K562 (cell line): ENCODE results near the gene INPP1. TPM values are rescaled to one million over a fixed set of nuclear protein-coding genes. Genes with fewer than 3 reads are reported as not detected.
A peak's percentile ranks its signal among the peaks of the same experiment; 100 is the strongest.

Experiments
- CBFA2T2 ChIP-seq: fragments of 450-650 bp; conservative IDR thresholded peaks from 2 replicates; pipeline ENCODE4 v1.6.1; 2017; ENCODE audit warnings: mild to moderate bottlenecking
- DMBX1 ChIP-seq: fragments of 250-450 bp; sonication (Bioruptor Pico); IDR thresholded peaks from 2 replicates; pipeline ENCODE4 v1.8.0; 2022; ENCODE audit warnings: inconsistent platforms, mild to moderate bottlenecking, moderate library complexity, borderline replicate concordance
- EP300 ChIP-seq: IDR thresholded peaks from 2 replicates; pipeline ENCODE4 v1.6.1; 2012; ENCODE audit warnings: low read length, improper control_type of control experiment
- EP400 ChIP-seq: fragments of 450-650 bp; IDR thresholded peaks from 2 replicates; pipeline ENCODE4 v1.6.1; 2017; ENCODE audit warnings: antibody characterized with exemption, mild to moderate bottlenecking, moderate library complexity
- FOXA3 ChIP-seq, 2 experiments: fragments of 450-650 bp in 1 of 2; sonication (generic) in 1 of 2; formaldehyde crosslinking; IDR thresholded peaks in 1 of 2; conservative IDR thresholded peaks in 1 of 2; 2 replicates each; pipeline versions ENCODE4 v1.4.0 to v1.8.0; 2020 to 2022; ENCODE audit warnings: mild to moderate bottlenecking in 2 of 2, missing genetic modification reagents in 1 of 2
- HDAC6 ChIP-seq: IDR thresholded peaks from 2 replicates; pipeline ENCODE4 v1.6.1; 2012; ENCODE audit warnings: low read depth, mild to moderate bottlenecking, control low read depth, inconsistent platforms, low read length, moderate library complexity
- MECOM ChIP-seq: fragments of 250-450 bp; sonication (Bioruptor Pico); IDR thresholded peaks from 2 replicates; pipeline ENCODE4 v1.8.0; 2022; ENCODE audit warnings: inconsistent platforms
- MEF2D ChIP-seq: conservative IDR thresholded peaks from 2 replicates; pipeline ENCODE4 v1.6.1; 2016; ENCODE audit warnings: low read depth, missing genetic modification characterization, missing compliant biosample characterization
- MYC ChIP-seq, 2 experiments: fragments of 250-450 bp in 1 of 2; sonication (Bioruptor Pico) in 1 of 2; IDR thresholded peaks; 2 replicates each; pipeline versions ENCODE4 v1.5.1 to v1.6.1; 2012 to 2021; ENCODE audit warnings: low read depth in 2 of 2, borderline replicate concordance in 1 of 2, improper control_type of control experiment in 1 of 2, low read length in 1 of 2, mild to moderate bottlenecking in 1 of 2, moderate library complexity in 1 of 2
- NFIC ChIP-seq: fragments of 450-650 bp; IDR thresholded peaks from 2 replicates; pipeline ENCODE4 v1.6.1; 2017; ENCODE audit warnings: mild to moderate bottlenecking, inconsistent platforms
- TOE1 ChIP-seq, 2 experiments: fragments of 450-650 bp in 1 of 2; sonication (generic) in 1 of 2; formaldehyde crosslinking in 1 of 2; IDR thresholded peaks; 2 replicates each; pipeline versions ENCODE4 v1.7.1 to v1.8.0; 2016 to 2022; ENCODE audit warnings: borderline replicate concordance in 2 of 2, mild to moderate bottlenecking in 2 of 2, antibody characterized with exemption in 1 of 2, inconsistent platforms in 1 of 2, low read depth in 1 of 2, missing genetic modification reagents in 1 of 2, moderate library complexity in 1 of 2
- YY1 ChIP-seq, 3 experiments: IDR thresholded peaks; 2 replicates each; pipeline ENCODE4 v1.6.1; 2011; ENCODE audit warnings: low read length in 2 of 3, mild to moderate bottlenecking in 2 of 3, moderate library complexity in 2 of 3, borderline replicate concordance in 1 of 3, control low read depth in 1 of 3, low read depth in 1 of 3; ENCODE audit not compliant: insufficient read depth in 3 of 3, insufficient replicate concordance in 2 of 3, control insufficient read depth in 1 of 3, insufficient read length in 1 of 3; ENCODE audit errors: extremely low read depth in 1 of 3
- ZNF197 ChIP-seq: fragments of 200-800 bp; sonication (Bioruptor generic); IDR thresholded peaks from 2 replicates; pipeline ENCODE4 v1.6.1; 2016; ENCODE audit warnings: low read depth, missing genetic modification characterization, missing compliant biosample characterization
- polyA plus RNA-seq, 8 experiments: library from polyadenylated mRNA; depleted of rRNA in 4 of 8; stranded (reverse) in 5 of 8; unstranded in 3 of 8; fragments of >200 nt; fragmentation: Nextera tagmentation in 2 of 8; fragmentation: Illumina TruSeq in 1 of 8; extraction: Ambion mirVana in 2 of 8; extraction: Trizol in 1 of 8; gene quantifications; 2 replicates each; pipeline versions ENCODE4 v1.2.1 to v1.2.3, GENCODE V29; 2011 to 2014; ENCODE audit warnings: inconsistent platforms in 1 of 8, missing spikeins in 1 of 8
- total RNA-seq, 7 experiments: library from RNA; depleted of rRNA in 6 of 7; stranded (reverse); fragments of >200 nt in 6 of 7; fragmentation: Illumina TruSeq in 2 of 7; extraction: Trizol in 2 of 7; gene quantifications; 2 replicates each; pipeline versions ENCODE4 v1.2.1 to v1.2.3, GENCODE V29; 2011 to 2021; ENCODE audit warnings: low replicate concordance in 1 of 7
- TF ChIP-seq, protein P1 (sequence below): fragments of 450-650 bp; IDR thresholded peaks from 2 replicates; pipeline ENCODE4 v1.6.1; 2017; ENCODE audit warnings: antibody characterized with exemption, mild to moderate bottlenecking
- TF ChIP-seq, protein P2 (sequence below), 2 experiments: fragments of 450-650 bp in 1 of 2; sonication (generic) in 1 of 2; formaldehyde crosslinking; conservative IDR thresholded peaks; 2 replicates each; pipeline versions ENCODE4 v1.4.0 to v1.8.1; 2020 to 2022; ENCODE audit warnings: mild to moderate bottlenecking in 1 of 2, missing genetic modification reagents in 1 of 2
- TF ChIP-seq, protein P3 (sequence below): fragments of 150-350 bp; conservative IDR thresholded peaks from 2 replicates; pipeline ENCODE4 v1.6.1; 2014; ENCODE audit warnings: low read length

INPP1 gene
- total and polyA plus RNA-seq, 9 of the 15 experiments (the other 6 are each of a cell fraction or from before 2014, with no cell fraction given), result 3.7 to 11.8 (median 6.5) TPM

DNA sequence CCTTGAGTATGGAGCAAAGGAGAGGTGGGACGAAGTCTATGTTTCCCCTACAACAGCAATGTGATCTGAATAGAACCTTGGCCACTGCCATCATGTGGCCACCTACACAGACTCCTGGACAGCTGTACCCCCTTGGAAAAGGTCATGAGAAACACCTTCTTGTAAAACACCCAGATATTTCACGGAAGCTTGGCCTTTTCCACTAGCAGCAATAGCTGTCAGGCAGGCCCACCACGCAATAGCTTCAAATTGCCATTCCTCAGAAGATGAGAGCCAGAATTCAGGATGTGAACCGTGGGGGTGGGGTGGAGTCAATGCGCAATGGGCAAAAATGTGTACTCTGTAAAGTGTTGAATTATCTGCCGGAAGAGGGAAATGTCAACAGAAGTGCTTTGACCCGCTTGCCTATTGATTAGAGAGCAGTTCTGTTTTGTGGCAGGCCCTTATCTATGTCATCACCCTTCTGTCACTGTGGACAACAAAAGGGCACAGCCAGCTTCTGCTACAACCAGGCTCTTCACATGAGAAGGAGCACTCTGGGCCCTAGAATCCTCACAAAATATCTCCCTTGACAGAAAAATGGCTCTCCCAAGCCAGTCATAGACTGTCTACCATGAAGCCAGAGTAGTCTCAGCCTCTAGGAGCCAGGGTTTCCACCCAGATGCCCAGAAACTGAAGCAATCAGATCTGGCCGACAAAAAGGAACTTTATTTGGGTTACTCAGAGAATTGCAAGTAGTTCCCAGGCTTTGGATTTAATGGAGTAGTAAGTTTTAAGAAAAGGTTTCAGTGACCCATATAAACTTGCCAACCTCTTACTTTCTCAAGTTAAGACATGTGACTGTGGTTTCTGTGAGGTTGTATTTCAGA is 9.5 kb downstream of the INPP1 start (continued):
- TF ChIP-seq DMBX1 (CRISPR knock-in tag), result peak; percentile 48; the same call in 1 of the 2 replicates
- TF ChIP-seq EP400, result peak; percentile 44; the same call in 1 of the 2 replicates
- peak; percentile 92 for TF ChIP-seq EP300
- TF ChIP-seq MEF2D (tag), result 0 out of 2 replicates have a peak, but pooled peaks have one; percentile 43
- TF ChIP-seq, protein P1, sequence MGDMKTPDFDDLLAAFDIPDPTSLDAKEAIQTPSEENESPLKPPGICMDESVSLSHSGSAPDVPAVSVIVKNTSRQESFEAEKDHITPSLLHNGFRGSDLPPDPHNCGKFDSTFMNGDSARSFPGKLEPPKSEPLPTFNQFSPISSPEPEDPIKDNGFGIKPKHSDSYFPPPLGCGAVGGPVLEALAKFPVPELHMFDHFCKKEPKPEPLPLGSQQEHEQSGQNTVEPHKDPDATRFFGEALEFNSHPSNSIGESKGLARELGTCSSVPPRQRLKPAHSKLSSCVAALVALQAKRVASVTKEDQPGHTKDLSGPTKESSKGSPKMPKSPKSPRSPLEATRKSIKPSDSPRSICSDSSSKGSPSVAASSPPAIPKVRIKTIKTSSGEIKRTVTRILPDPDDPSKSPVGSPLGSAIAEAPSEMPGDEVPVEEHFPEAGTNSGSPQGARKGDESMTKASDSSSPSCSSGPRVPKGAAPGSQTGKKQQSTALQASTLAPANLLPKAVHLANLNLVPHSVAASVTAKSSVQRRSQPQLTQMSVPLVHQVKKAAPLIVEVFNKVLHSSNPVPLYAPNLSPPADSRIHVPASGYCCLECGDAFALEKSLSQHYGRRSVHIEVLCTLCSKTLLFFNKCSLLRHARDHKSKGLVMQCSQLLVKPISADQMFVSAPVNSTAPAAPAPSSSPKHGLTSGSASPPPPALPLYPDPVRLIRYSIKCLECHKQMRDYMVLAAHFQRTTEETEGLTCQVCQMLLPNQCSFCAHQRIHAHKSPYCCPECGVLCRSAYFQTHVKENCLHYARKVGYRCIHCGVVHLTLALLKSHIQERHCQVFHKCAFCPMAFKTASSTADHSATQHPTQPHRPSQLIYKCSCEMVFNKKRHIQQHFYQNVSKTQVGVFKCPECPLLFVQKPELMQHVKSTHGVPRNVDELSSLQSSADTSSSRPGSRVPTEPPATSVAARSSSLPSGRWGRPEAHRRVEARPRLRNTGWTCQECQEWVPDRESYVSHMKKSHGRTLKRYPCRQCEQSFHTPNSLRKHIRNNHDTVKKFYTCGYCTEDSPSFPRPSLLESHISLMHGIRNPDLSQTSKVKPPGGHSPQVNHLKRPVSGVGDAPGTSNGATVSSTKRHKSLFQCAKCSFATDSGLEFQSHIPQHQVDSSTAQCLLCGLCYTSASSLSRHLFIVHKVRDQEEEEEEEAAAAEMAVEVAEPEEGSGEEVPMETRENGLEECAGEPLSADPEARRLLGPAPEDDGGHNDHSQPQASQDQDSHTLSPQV, result peak; percentile 93
- peak in 1 of 2 experiments; percentile 59; a peak in 2 of 4 replicates for TF ChIP-seq FOXA3 (CRISPR knock-in tag; conservative IDR thresholded peaks at IDR 0.05 in 1 of 2, IDR thresholded peaks at IDR 0.05 in 1 of 2)
- TF ChIP-seq, protein P2, sequence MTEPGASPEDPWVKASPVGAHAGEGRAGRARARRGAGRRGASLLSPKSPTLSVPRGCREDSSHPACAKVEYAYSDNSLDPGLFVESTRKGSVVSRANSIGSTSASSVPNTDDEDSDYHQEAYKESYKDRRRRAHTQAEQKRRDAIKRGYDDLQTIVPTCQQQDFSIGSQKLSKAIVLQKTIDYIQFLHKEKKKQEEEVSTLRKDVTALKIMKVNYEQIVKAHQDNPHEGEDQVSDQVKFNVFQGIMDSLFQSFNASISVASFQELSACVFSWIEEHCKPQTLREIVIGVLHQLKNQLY (CRISPR knock-in tag; conservative IDR thresholded peaks at IDR 0.05), result no peak
- peak in 1 of 3 experiments; percentile 33 for TF ChIP-seq YY1 (IDR thresholded peaks at IDR 0.05; ENCODE audit: borderline replicate concordance in 1 of 3, control insufficient read depth in 1 of 3, extremely low read depth in 1 of 3, insufficient read depth in 3 of 3, insufficient read length in 1 of 3, insufficient replicate concordance in 2 of 3, low read depth in 1 of 3, low read length in 2 of 3)
- 0 out of 2 replicates have a peak, but pooled peaks have one; percentile 37 for TF ChIP-seq ZNF197
- peak; percentile 20; the same call in 1 of the 2 replicates for TF ChIP-seq TOE1 (IDR thresholded peaks at IDR 0.05; ENCODE audit: borderline replicate concordance)
- no peak for TF ChIP-seq TOE1 (CRISPR knock-in tag; IDR thresholded peaks at IDR 0.05; ENCODE audit: borderline replicate concordance, low read depth)
- TF ChIP-seq HDAC6, result no peak
- TF ChIP-seq MYC (IDR thresholded peaks at IDR 0.05; ENCODE audit: low read depth, low read length), result no peak
- TF ChIP-seq MYC (CRISPR knock-in tag; IDR thresholded peaks at IDR 0.05; ENCODE audit: borderline replicate concordance, low read depth), result no peak
- peak; percentile 66 for TF ChIP-seq CBFA2T2
- TF ChIP-seq MECOM (CRISPR knock-in tag), result 0 out of 2 replicates have a peak, but pooled peaks have one; percentile 32
- TF ChIP-seq, protein P3, sequence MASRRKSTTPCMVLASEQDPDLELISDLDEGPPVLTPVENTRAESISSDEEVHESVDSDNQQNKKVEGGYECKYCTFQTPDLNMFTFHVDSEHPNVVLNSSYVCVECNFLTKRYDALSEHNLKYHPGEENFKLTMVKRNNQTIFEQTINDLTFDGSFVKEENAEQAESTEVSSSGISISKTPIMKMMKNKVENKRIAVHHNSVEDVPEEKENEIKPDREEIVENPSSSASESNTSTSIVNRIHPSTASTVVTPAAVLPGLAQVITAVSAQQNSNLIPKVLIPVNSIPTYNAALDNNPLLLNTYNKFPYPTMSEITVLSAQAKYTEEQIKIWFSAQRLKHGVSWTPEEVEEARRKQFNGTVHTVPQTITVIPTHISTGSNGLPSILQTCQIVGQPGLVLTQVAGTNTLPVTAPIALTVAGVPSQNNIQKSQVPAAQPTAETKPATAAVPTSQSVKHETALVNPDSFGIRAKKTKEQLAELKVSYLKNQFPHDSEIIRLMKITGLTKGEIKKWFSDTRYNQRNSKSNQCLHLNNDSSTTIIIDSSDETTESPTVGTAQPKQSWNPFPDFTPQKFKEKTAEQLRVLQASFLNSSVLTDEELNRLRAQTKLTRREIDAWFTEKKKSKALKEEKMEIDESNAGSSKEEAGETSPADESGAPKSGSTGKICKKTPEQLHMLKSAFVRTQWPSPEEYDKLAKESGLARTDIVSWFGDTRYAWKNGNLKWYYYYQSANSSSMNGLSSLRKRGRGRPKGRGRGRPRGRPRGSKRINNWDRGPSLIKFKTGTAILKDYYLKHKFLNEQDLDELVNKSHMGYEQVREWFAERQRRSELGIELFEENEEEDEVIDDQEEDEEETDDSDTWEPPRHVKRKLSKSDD, result no peak
- peak; percentile 40 for TF ChIP-seq NFIC
